ENCODE measurements around the gene MAML3.

Gene MAML3

GRCh38 chr4:139719381-139720101, 434.4 kb downstream of the MAML3 start:
- no CpG with 5 or more reads among the region's 16 CpGs for WGBS, 2 donors (ENCODE audit: extremely low coverage in 2 of 2, insufficient read length in 2 of 2, insufficient replicate concordance in 1 of 2)
- H3K9ac ChIP-seq (ENCODE audit: low read depth, low read length, poor library complexity) = no peak overlapping the region
- no peaks in the 10 kb centered on the region for H3K79me1 ChIP-seq (ENCODE audit: low read depth, low read length)
- H3K4me3 ChIP-seq (ENCODE audit: low read length in 2 of 2) = peak overlapping the region in 1 of 2 donors; percentile 50
- H3K4me2 ChIP-seq (ENCODE audit: insufficient read depth, low read length, poor library complexity, severe bottlenecking) = no peak overlapping the region
- H4K8ac ChIP-seq (ENCODE audit: low read depth, low read length) = no peak overlapping the region
- H3K4me1 ChIP-seq (ENCODE audit: control insufficient read depth in 2 of 2, insufficient read depth in 1 of 2, low read depth in 1 of 2, low read length in 2 of 2) = no peaks in the 10 kb centered on the region
- H3K23ac ChIP-seq (ENCODE audit: low read depth, low read length, poor library complexity) = peak overlapping the region; percentile 29
- no peak overlapping the region for H2AFZ ChIP-seq (ENCODE audit: low read length)
- no peak overlapping the region for H3K14ac ChIP-seq (ENCODE audit: low read length)
- H3K36me3 ChIP-seq (replicated peaks in 1 of 2; ENCODE audit: control insufficient read depth in 2 of 2, insufficient read depth in 2 of 2, low read length in 2 of 2) = peaks cover 10 to 33% of the 10 kb centered on the region in 2 donors
- no peak overlapping the region for H2BK15ac ChIP-seq (ENCODE audit: low read length)
- H3K4ac ChIP-seq (ENCODE audit: low read length) = no peak overlapping the region
- no peak overlapping the region for H3K18ac ChIP-seq (ENCODE audit: low read length)
- DNase-seq (ENCODE audit: low spot score) = no peak
- no peak overlapping the region for H2BK120ac ChIP-seq (ENCODE audit: low read depth, low read length)
- no peaks in the 10 kb centered on the region for H3K27me3 ChIP-seq (ENCODE audit: control insufficient read depth in 3 of 3, insufficient read depth in 3 of 3, low read depth in 1 of 3, low read length in 3 of 3)
- H3K9me3 ChIP-seq (replicated peaks in 1 of 2; ENCODE audit: control insufficient read depth in 2 of 2, insufficient read depth in 1 of 2, low read depth in 1 of 2, low read length in 2 of 2) = no peaks in the 10 kb centered on the region
- no peak overlapping the region for H2BK12ac ChIP-seq (ENCODE audit: low read length)
- no peak overlapping the region for H2BK5ac ChIP-seq (ENCODE audit: low read length)
- H4K91ac ChIP-seq (ENCODE audit: low read depth, low read length, poor library complexity) = no peak overlapping the region
- H3K27ac ChIP-seq (replicated peaks; ENCODE audit: low read length) = no peak overlapping the region
- H2AK5ac ChIP-seq (ENCODE audit: low read depth, low read length) = no peak overlapping the region

- no peak overlapping the region for H2AK5ac ChIP-seq (ENCODE audit: low read depth, low read length)
- H3K9ac ChIP-seq (ENCODE audit: low read depth, low read length, poor library complexity) = no peak overlapping the region
- no peaks in the 10 kb centered on the region for H3K79me1 ChIP-seq (ENCODE audit: low read depth, low read length)
- no peak for DNase-seq (ENCODE audit: low spot score)
- H2BK5ac ChIP-seq (ENCODE audit: low read length) = no peak overlapping the region
- H3K36me3 ChIP-seq (replicated peaks in 1 of 2; ENCODE audit: control insufficient read depth in 2 of 2, insufficient read depth in 2 of 2, low read length in 2 of 2) = peaks cover 10 to 30% of the 10 kb centered on the region in 2 donors
- H2BK120ac ChIP-seq (ENCODE audit: low read depth, low read length) = no peak overlapping the region
- no peak overlapping the region for H4K8ac ChIP-seq (ENCODE audit: low read depth, low read length)
- H3K27ac ChIP-seq (replicated peaks; ENCODE audit: low read length) = no peak overlapping the region
- H3K4me1 ChIP-seq (ENCODE audit: control insufficient read depth in 2 of 2, insufficient read depth in 1 of 2, low read depth in 1 of 2, low read length in 2 of 2) = no peaks in the 10 kb centered on the region
- peak overlapping the region; percentile 62 for H3K23ac ChIP-seq (ENCODE audit: low read depth, low read length, poor library complexity)
- no peak overlapping the region for H2BK12ac ChIP-seq (ENCODE audit: low read length)
- no peak overlapping the region for H3K4me3 ChIP-seq (ENCODE audit: low read length in 2 of 2)
- H2BK15ac ChIP-seq (ENCODE audit: low read length) = no peak overlapping the region
- no peak overlapping the region for H3K18ac ChIP-seq (ENCODE audit: low read length)
- WGBS, 2 donors (ENCODE audit: extremely low coverage in 2 of 2, insufficient read length in 2 of 2, insufficient replicate concordance in 1 of 2) = no CpG with 5 or more reads among the region's 10 CpGs
- no peaks in the 10 kb centered on the region for H3K27me3 ChIP-seq (ENCODE audit: control insufficient read depth in 3 of 3, insufficient read depth in 3 of 3, low read depth in 1 of 3, low read length in 3 of 3)
- no peak overlapping the region for H4K91ac ChIP-seq (ENCODE audit: low read depth, low read length, poor library complexity)
- no peak overlapping the region for H3K4ac ChIP-seq (ENCODE audit: low read length)
- no peak overlapping the region for H3K14ac ChIP-seq (ENCODE audit: low read length)
- no peak overlapping the region for H3K4me2 ChIP-seq (ENCODE audit: insufficient read depth, low read length, poor library complexity, severe bottlenecking)
- no peaks in the 10 kb centered on the region for H3K9me3 ChIP-seq (replicated peaks in 1 of 2; ENCODE audit: control insufficient read depth in 2 of 2, insufficient read depth in 1 of 2, low read depth in 1 of 2, low read length in 2 of 2)
- H2AFZ ChIP-seq (ENCODE audit: low read length) = no peak overlapping the region
Observed at GRCh38 chr4:139718833-139719232, 435.2 kb downstream of the MAML3 start.

GRCh38 chr4:139718358-139718757, 435.6 kb downstream of the MAML3 start:
- Histone ChIP-seq H2AFZ (ENCODE audit: low read length) (no peak overlapping the region), H3K4me3 (ENCODE audit: low read length in 2 of 2) (no peak overlapping the region), H2BK120ac (ENCODE audit: low read depth, low read length) (no peak overlapping the region), H2BK5ac (ENCODE audit: low read length) (no peak overlapping the region), H4K91ac (ENCODE audit: low read depth, low read length, poor library complexity) (no peak overlapping the region), H3K4me1 (ENCODE audit: control insufficient read depth in 2 of 2, insufficient read depth in 1 of 2, low read depth in 1 of 2, low read length in 2 of 2) (no peaks in the 10 kb centered on the region), H3K4me2 (ENCODE audit: insufficient read depth, low read length, poor library complexity, severe bottlenecking) (no peak overlapping the region), H3K27me3 (ENCODE audit: control insufficient read depth in 3 of 3, insufficient read depth in 3 of 3, low read depth in 1 of 3, low read length in 3 of 3) (no peaks in the 10 kb centered on the region), H3K4ac (ENCODE audit: low read length) (no peak overlapping the region), H3K27ac (replicated peaks; ENCODE audit: low read length) (no peak overlapping the region), H3K18ac (ENCODE audit: low read length) (no peak overlapping the region), H3K9me3 (replicated peaks in 1 of 2; ENCODE audit: control insufficient read depth in 2 of 2, insufficient read depth in 1 of 2, low read depth in 1 of 2, low read length in 2 of 2) (no peaks in the 10 kb centered on the region), H3K14ac (ENCODE audit: low read length) (no peak overlapping the region), H3K79me1 (ENCODE audit: low read depth, low read length) (no peaks in the 10 kb centered on the region), H3K9ac (ENCODE audit: low read depth, low read length, poor library complexity) (no peak overlapping the region), H2BK12ac (ENCODE audit: low read length) (no peak overlapping the region), H2BK15ac (ENCODE audit: low read length) (no peak overlapping the region), H2AK5ac (ENCODE audit: low read depth, low read length) (no peak overlapping the region), H3K23ac (ENCODE audit: low read depth, low read length, poor library complexity) (peak overlapping the region; percentile 62), H4K8ac (ENCODE audit: low read depth, low read length) (no peak overlapping the region), H3K36me3 (replicated peaks in 1 of 2; ENCODE audit: control insufficient read depth in 2 of 2, insufficient read depth in 2 of 2, low read length in 2 of 2) (peaks cover 10 to 30% of the 10 kb centered on the region in 2 donors)
- no CpG with 5 or more reads among the region's 6 CpGs for WGBS, 2 donors (ENCODE audit: extremely low coverage in 2 of 2, insufficient read length in 2 of 2, insufficient replicate concordance in 1 of 2)
- no peak for DNase-seq (ENCODE audit: low spot score)

- Histone ChIP-seq H3K4me1 (ENCODE audit: control insufficient read depth in 2 of 2, insufficient read depth in 1 of 2, low read depth in 1 of 2, low read length in 2 of 2) (no peaks in the 10 kb centered on the region), H3K4me2 (ENCODE audit: insufficient read depth, low read length, poor library complexity, severe bottlenecking) (no peak overlapping the region), H4K8ac (ENCODE audit: low read depth, low read length) (no peak overlapping the region), H3K4me3 (ENCODE audit: low read length in 2 of 2) (no peak overlapping the region), H2AK5ac (ENCODE audit: low read depth, low read length) (no peak overlapping the region), H3K36me3 (replicated peaks in 1 of 2; ENCODE audit: control insufficient read depth in 2 of 2, insufficient read depth in 2 of 2, low read length in 2 of 2) (peaks cover 10 to 30% of the 10 kb centered on the region in 2 donors), H3K27me3 (ENCODE audit: control insufficient read depth in 3 of 3, insufficient read depth in 3 of 3, low read depth in 1 of 3, low read length in 3 of 3) (no peaks in the 10 kb centered on the region), H3K18ac (ENCODE audit: low read length) (no peak overlapping the region), H3K9me3 (replicated peaks in 1 of 2; ENCODE audit: control insufficient read depth in 2 of 2, insufficient read depth in 1 of 2, low read depth in 1 of 2, low read length in 2 of 2) (no peaks in the 10 kb centered on the region), H3K14ac (ENCODE audit: low read length) (no peak overlapping the region), H2BK5ac (ENCODE audit: low read length) (no peak overlapping the region), H3K79me1 (ENCODE audit: low read depth, low read length) (no peaks in the 10 kb centered on the region), H4K91ac (ENCODE audit: low read depth, low read length, poor library complexity) (no peak overlapping the region), H2BK12ac (ENCODE audit: low read length) (no peak overlapping the region), H3K23ac (ENCODE audit: low read depth, low read length, poor library complexity) (no peak overlapping the region), H3K9ac (ENCODE audit: low read depth, low read length, poor library complexity) (no peak overlapping the region), H3K27ac (replicated peaks; ENCODE audit: low read length) (no peak overlapping the region), H2BK15ac (ENCODE audit: low read length) (no peak overlapping the region), H3K4ac (ENCODE audit: low read length) (no peak overlapping the region), H2BK120ac (ENCODE audit: low read depth, low read length) (no peak overlapping the region), H2AFZ (ENCODE audit: low read length) (no peak overlapping the region)
- no CpG with 5 or more reads among the region's 9 CpGs for WGBS, 2 donors (ENCODE audit: extremely low coverage in 2 of 2, insufficient read length in 2 of 2, insufficient replicate concordance in 1 of 2)
- no peak for DNase-seq (ENCODE audit: low spot score)
Observed at GRCh38 chr4:139715746-139716391, 438.1 kb downstream of the MAML3 start.
